Mesendoderm (in vitro differentiated cells): Measurements from ENCODE around the gene HELZ.

Experiments
- DNase-seq: peaks from one replicate; pipeline ENCODE4 v3.0.0; 2013
- H2AK5ac ChIP-seq: 2 replicates; pipeline ENCODE4 v1.6.1; 2013; ENCODE audit warnings: low read length, inconsistent platforms
- H2BK120ac ChIP-seq: 2 replicates; pipeline ENCODE4 v1.6.1; 2013; ENCODE audit warnings: low read depth, mild to moderate bottlenecking, low read length, moderate library complexity, mixed read lengths
- H2BK15ac ChIP-seq: replicated peaks from 2 replicates; pipeline ENCODE4 v1.6.1; 2013; ENCODE audit warnings: low read depth, mild to moderate bottlenecking, moderate library complexity
- H2BK5ac ChIP-seq: 2 replicates; pipeline ENCODE4 v1.6.1; 2013; ENCODE audit warnings: low read length, inconsistent platforms
- H3K18ac ChIP-seq: 2 replicates; pipeline ENCODE4 v1.6.1; 2013; ENCODE audit warnings: mild to moderate bottlenecking, low read length, mixed read lengths
- H3K23ac ChIP-seq: one replicate; pipeline ENCODE4 v1.6.1; 2013; ENCODE audit warnings: low read length
- H3K27ac ChIP-seq: 2 replicates; pipeline ENCODE4 v1.5.1; 2013; ENCODE audit warnings: low read depth, mild to moderate bottlenecking, inconsistent platforms, low read length, moderate library complexity
- H3K27me3 ChIP-seq: 2 replicates; pipeline ENCODE4 v1.6.1; 2013; ENCODE audit warnings: low read length, control low read depth, mild to moderate bottlenecking, inconsistent platforms; ENCODE audit not compliant: insufficient read depth, poor library complexity
- H3K36me3 ChIP-seq: 2 replicates; pipeline ENCODE4 v1.6.1; 2013; ENCODE audit warnings: low read length, inconsistent platforms; ENCODE audit not compliant: control insufficient read depth, insufficient read depth
- H3K4ac ChIP-seq: one replicate; pipeline ENCODE4 v1.6.1; 2013; ENCODE audit warnings: low read depth, mild to moderate bottlenecking, low read length, moderate library complexity
- H3K4me1 ChIP-seq: 2 replicates; pipeline ENCODE4 v1.6.1; 2013; ENCODE audit warnings: low read depth, low read length, inconsistent platforms; ENCODE audit not compliant: control insufficient read depth
- H3K4me2 ChIP-seq: 2 replicates; pipeline ENCODE4 v1.6.1; 2013; ENCODE audit warnings: low read length
- H3K4me3 ChIP-seq: 2 replicates; pipeline ENCODE4 v1.5.1; 2013; ENCODE audit warnings: mild to moderate bottlenecking, low read length
- H3K56ac ChIP-seq: one replicate; pipeline ENCODE4 v1.6.1; 2013; ENCODE audit warnings: low read length
- H3K79me1 ChIP-seq: 2 replicates; pipeline ENCODE4 v1.6.1; 2013; ENCODE audit warnings: low read length, inconsistent platforms
- H3K79me2 ChIP-seq: 2 replicates; pipeline ENCODE4 v1.6.1; 2013; ENCODE audit warnings: mild to moderate bottlenecking, low read length; ENCODE audit not compliant: control insufficient read depth, insufficient read depth
- H3K9ac ChIP-seq: 2 replicates; pipeline ENCODE4 v1.6.1; 2013; ENCODE audit warnings: low read length, inconsistent platforms
- H4K5ac ChIP-seq: one replicate; pipeline ENCODE4 v1.6.1; 2013; ENCODE audit warnings: low read length
- H4K8ac ChIP-seq: one replicate; pipeline ENCODE4 v1.6.1; 2013; ENCODE audit warnings: low read depth, mild to moderate bottlenecking, control low read depth, low read length, moderate library complexity
- WGBS: extraction: QIAGEN DNeasy Blood & Tissue Kit; methylation state at CpG from one replicate; pipeline ENCODE4 v1.1.7; 2013; ENCODE audit warnings: low lambda C conversion rate, missing lambda C conversion rate; ENCODE audit not compliant: insufficient coverage; ENCODE audit errors: extremely low coverage; 5-methylcytosine and 5-hydroxymethylcytosine counted together

Gene HELZ

GRCh38 chr17:67164302-67164701 is 80.7 kb downstream of the HELZ start:
- no peak overlapping the region for H3K4ac ChIP-seq
- no peak overlapping the region for H3K56ac ChIP-seq
- peaks cover 1% of the 10 kb centered on the region for H3K36me3 ChIP-seq
- H4K8ac ChIP-seq, result no peak overlapping the region
- no peak overlapping the region for H3K9ac ChIP-seq
- no peak overlapping the region for H2BK120ac ChIP-seq
- H3K4me1 ChIP-seq, result no peaks in the 10 kb centered on the region
- H3K79me2 ChIP-seq, result no peaks in the 10 kb centered on the region
- no peak overlapping the region for H3K18ac ChIP-seq
- H3K79me1 ChIP-seq, result no peaks in the 10 kb centered on the region
- no peak for DNase-seq
- H3K4me2 ChIP-seq, result no peak overlapping the region
- no CpG with 5 or more reads among the region's 2 CpGs for WGBS
- no peak overlapping the region for H3K4me3 ChIP-seq
- no peak overlapping the region for H2AK5ac ChIP-seq
- no peak overlapping the region for H3K27ac ChIP-seq
- H2BK5ac ChIP-seq, result no peak overlapping the region
- no peak overlapping the region for H2BK15ac ChIP-seq
- H3K27me3 ChIP-seq, result no peaks in the 10 kb centered on the region
- no peak overlapping the region for H4K5ac ChIP-seq
- H3K23ac ChIP-seq, result no peak overlapping the region

GRCh38 chr17:67162771-67163170 is 82.2 kb downstream of the HELZ start:
- no peak overlapping the region for H4K5ac ChIP-seq
- no peak overlapping the region for H3K23ac ChIP-seq
- peaks cover 1% of the 10 kb centered on the region for H3K36me3 ChIP-seq

GRCh38 chr17:67161573-67161972 is 83.4 kb downstream of the HELZ start:
- H3K9ac ChIP-seq, result no peak overlapping the region
- H3K4me2 ChIP-seq, result no peak overlapping the region
- H3K79me1 ChIP-seq, result no peaks in the 10 kb centered on the region
- no CpG with 5 or more reads among the region's 3 CpGs for WGBS
- no peak overlapping the region for H3K18ac ChIP-seq
- no peak overlapping the region for H3K4me3 ChIP-seq
- no peak overlapping the region for H4K5ac ChIP-seq
- no peak overlapping the region for H2AK5ac ChIP-seq
- H4K8ac ChIP-seq, result no peak overlapping the region
- H3K79me2 ChIP-seq, result no peaks in the 10 kb centered on the region
- no peaks in the 10 kb centered on the region for H3K27me3 ChIP-seq
- no peak overlapping the region for H3K27ac ChIP-seq
- H2BK120ac ChIP-seq, result no peak overlapping the region
- no peak overlapping the region for H3K23ac ChIP-seq
- no peak overlapping the region for H2BK5ac ChIP-seq
- no peak overlapping the region for H3K4ac ChIP-seq
- peaks cover 1% of the 10 kb centered on the region for H3K36me3 ChIP-seq
- no peaks in the 10 kb centered on the region for H3K4me1 ChIP-seq
- no peak overlapping the region for H3K56ac ChIP-seq
- no peak overlapping the region for H2BK15ac ChIP-seq
- DNase-seq, result no peak

More at GRCh38 chr17:67162771-67163170, 82.2 kb downstream of the HELZ start:
- no peak overlapping the region for H3K9ac ChIP-seq
- H3K27me3 ChIP-seq, result no peaks in the 10 kb centered on the region
- H4K8ac ChIP-seq, result no peak overlapping the region
- H2BK5ac ChIP-seq, result no peak overlapping the region
- H3K4me3 ChIP-seq, result no peak overlapping the region
- H3K79me2 ChIP-seq, result no peaks in the 10 kb centered on the region
- no peak overlapping the region for H3K4me2 ChIP-seq
- DNase-seq, result peak; percentile 12
- H3K27ac ChIP-seq, result no peak overlapping the region
- H3K18ac ChIP-seq, result no peak overlapping the region
- H2BK120ac ChIP-seq, result no peak overlapping the region
- H3K56ac ChIP-seq, result no peak overlapping the region
- H2BK15ac ChIP-seq, result no peak overlapping the region
- H3K79me1 ChIP-seq, result no peaks in the 10 kb centered on the region
- H3K4ac ChIP-seq, result no peak overlapping the region
- H3K4me1 ChIP-seq, result no peaks in the 10 kb centered on the region
- H2AK5ac ChIP-seq, result no peak overlapping the region

- Histone ChIP-seq H2BK120ac (no peak overlapping the region), H3K79me1 (no peaks in the 10 kb centered on the region), H2BK15ac (no peak overlapping the region), H3K56ac (no peak overlapping the region), H3K27ac (no peak overlapping the region), H3K18ac (no peak overlapping the region), H3K23ac (no peak overlapping the region), H3K79me2 (no peaks in the 10 kb centered on the region), H4K5ac (no peak overlapping the region), H3K4me1 (no peaks in the 10 kb centered on the region), H3K36me3 (peaks cover 1% of the 10 kb centered on the region), H3K4ac (no peak overlapping the region), H2AK5ac (no peak overlapping the region), H3K9ac (no peak overlapping the region), H3K4me2 (no peak overlapping the region), H3K4me3 (no peak overlapping the region), H4K8ac (no peak overlapping the region), H2BK5ac (no peak overlapping the region), H3K27me3 (no peaks in the 10 kb centered on the region)
- no CpG with 5 or more reads among the region's 8 CpGs for WGBS
- no peak for DNase-seq
Observed at GRCh38 chr17:67160791-67161190, 84.2 kb downstream of the HELZ start.

- Histone ChIP-seq H3K23ac (no peak overlapping the region), H2BK120ac (no peak overlapping the region), H2AK5ac (no peak overlapping the region), H3K27me3 (no peaks in the 10 kb centered on the region), H2BK15ac (no peak overlapping the region), H3K4me2 (no peak overlapping the region), H3K9ac (no peak overlapping the region), H3K27ac (no peak overlapping the region), H3K56ac (no peak overlapping the region), H3K18ac (no peak overlapping the region), H2BK5ac (no peak overlapping the region), H3K79me2 (no peaks in the 10 kb centered on the region), H3K4me3 (no peak overlapping the region), H3K36me3 (peaks cover 1% of the 10 kb centered on the region), H4K5ac (no peak overlapping the region), H3K4me1 (no peaks in the 10 kb centered on the region), H4K8ac (no peak overlapping the region), H3K79me1 (no peaks in the 10 kb centered on the region), H3K4ac (no peak overlapping the region)
- peak; percentile 63 for DNase-seq
Observed at GRCh38 chr17:67157732-67158639, 87.0 kb downstream of the HELZ start.
